ENCODE results near the gene ARAP3. TPM values are rescaled to one million over a fixed set of nuclear protein-coding genes. Genes with fewer than 3 reads are reported as not detected.

The ARAP3 gene
- total and polyA plus RNA-seq, 9 of the 15 experiments (the other 6 are each of a cell fraction or from before 2014, with no cell fraction given) = 0.83 to 25.7 (median 6.4) TPM

DNA sequence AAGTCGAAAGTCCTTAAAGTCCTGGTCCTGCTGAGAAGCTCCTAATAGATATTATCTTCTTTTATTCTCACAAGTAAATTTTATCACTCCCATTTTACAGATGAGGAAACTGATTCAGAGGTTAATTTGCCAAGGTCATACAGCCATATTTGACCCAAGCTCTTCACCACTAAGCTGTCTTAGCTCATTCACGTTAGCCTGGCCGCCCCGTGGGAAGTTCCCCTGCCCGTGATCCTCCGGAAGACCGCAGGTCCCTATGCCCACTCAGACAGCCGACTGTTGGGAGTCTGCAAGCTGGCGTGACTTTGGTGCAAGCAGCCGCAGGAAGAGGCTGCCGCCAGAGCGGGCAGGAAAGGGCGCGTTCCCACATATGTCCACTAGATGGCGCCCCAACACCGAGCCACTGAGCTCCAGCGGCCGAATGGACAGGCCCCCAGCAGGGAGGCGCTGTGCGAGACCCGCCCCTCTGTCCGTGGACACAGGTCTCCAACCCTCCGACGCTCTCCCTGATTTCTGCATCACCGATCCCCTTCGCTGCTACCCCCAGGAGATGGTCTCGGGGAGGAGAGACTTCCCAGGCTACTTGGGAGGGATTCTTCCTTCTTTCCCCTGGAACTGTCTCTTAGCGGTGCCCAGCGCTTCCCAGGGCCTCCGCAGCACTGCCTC lies 10.0 kb upstream of the ARAP3 start (continued):
- TF ChIP-seq ZNF740 (CRISPR knock-in tag; IDR thresholded peaks at IDR 0.05) (peak; percentile 62; the same call in 1 of the 2 replicates), ZNF740 (tag; IDR thresholded peaks at IDR 0.05) (no peak), ZNF121 (CRISPR knock-in tag; conservative IDR thresholded peaks at IDR 0.05) (no peak), YBX1 (IDR thresholded peaks at IDR 0.05) (no peak), ARID4B (CRISPR knock-in tag; IDR thresholded peaks at IDR 0.05) (0 out of 2 replicates have a peak, but pooled peaks have one; percentile 45), SUPT5H (IDR thresholded peaks at IDR 0.05) (no peak), GATA2 (CRISPR knock-in tag; IDR thresholded peaks at IDR 0.05) (no peak), ADNP (tag; IDR thresholded peaks at IDR 0.05) (peak; percentile 100), E2F3 (CRISPR knock-in tag; IDR thresholded peaks at IDR 0.05) (no peak), U2AF2 (optimal IDR thresholded peaks at IDR 0.05; ENCODE audit: low read depth, low read length) (no peak), SMAD1 (IDR thresholded peaks at IDR 0.05; ENCODE audit: low read depth, low read length, partially characterized antibody) (no peak), BRF1 (IDR thresholded peaks at IDR 0.05; ENCODE audit: borderline replicate concordance, extremely low read depth, insufficient read length) (no peak), NFIX (CRISPR knock-in tag; IDR thresholded peaks at IDR 0.05; ENCODE audit: low read depth) (no peak)
- TF ChIP-seq, protein P1, sequence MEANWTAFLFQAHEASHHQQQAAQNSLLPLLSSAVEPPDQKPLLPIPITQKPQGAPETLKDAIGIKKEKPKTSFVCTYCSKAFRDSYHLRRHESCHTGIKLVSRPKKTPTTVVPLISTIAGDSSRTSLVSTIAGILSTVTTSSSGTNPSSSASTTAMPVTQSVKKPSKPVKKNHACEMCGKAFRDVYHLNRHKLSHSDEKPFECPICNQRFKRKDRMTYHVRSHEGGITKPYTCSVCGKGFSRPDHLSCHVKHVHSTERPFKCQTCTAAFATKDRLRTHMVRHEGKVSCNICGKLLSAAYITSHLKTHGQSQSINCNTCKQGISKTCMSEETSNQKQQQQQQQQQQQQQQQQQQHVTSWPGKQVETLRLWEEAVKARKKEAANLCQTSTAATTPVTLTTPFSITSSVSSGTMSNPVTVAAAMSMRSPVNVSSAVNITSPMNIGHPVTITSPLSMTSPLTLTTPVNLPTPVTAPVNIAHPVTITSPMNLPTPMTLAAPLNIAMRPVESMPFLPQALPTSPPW (CRISPR knock-in tag; IDR thresholded peaks at IDR 0.05) = peak; percentile 49; the same call in 1 of the 2 replicates
- TF ChIP-seq, protein P2, sequence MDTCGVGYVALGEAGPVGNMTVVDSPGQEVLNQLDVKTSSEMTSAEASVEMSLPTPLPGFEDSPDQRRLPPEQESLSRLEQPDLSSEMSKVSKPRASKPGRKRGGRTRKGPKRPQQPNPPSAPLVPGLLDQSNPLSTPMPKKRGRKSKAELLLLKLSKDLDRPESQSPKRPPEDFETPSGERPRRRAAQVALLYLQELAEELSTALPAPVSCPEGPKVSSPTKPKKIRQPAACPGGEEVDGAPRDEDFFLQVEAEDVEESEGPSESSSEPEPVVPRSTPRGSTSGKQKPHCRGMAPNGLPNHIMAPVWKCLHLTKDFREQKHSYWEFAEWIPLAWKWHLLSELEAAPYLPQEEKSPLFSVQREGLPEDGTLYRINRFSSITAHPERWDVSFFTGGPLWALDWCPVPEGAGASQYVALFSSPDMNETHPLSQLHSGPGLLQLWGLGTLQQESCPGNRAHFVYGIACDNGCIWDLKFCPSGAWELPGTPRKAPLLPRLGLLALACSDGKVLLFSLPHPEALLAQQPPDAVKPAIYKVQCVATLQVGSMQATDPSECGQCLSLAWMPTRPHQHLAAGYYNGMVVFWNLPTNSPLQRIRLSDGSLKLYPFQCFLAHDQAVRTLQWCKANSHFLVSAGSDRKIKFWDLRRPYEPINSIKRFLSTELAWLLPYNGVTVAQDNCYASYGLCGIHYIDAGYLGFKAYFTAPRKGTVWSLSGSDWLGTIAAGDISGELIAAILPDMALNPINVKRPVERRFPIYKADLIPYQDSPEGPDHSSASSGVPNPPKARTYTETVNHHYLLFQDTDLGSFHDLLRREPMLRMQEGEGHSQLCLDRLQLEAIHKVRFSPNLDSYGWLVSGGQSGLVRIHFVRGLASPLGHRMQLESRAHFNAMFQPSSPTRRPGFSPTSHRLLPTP (IDR thresholded peaks at IDR 0.05; ENCODE audit: borderline replicate concordance, extremely low read depth, insufficient read length) = no peak
- TF ChIP-seq, protein P3, sequence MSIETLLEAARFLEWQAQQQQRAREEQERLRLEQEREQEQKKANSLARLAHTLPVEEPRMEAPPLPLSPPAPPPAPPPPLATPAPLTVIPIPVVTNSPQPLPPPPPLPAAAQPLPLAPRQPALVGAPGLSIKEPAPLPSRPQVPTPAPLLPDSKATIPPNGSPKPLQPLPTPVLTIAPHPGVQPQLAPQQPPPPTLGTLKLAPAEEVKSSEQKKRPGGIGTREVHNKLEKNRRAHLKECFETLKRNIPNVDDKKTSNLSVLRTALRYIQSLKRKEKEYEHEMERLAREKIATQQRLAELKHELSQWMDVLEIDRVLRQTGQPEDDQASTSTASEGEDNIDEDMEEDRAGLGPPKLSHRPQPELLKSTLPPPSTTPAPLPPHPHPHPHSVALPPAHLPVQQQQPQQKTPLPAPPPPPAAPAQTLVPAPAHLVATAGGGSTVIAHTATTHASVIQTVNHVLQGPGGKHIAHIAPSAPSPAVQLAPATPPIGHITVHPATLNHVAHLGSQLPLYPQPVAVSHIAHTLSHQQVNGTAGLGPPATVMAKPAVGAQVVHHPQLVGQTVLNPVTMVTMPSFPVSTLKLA (conservative IDR thresholded peaks at IDR 0.05) = peak in 1 of 2 experiments; percentile 19; a peak in 1 of 4 replicates

Data from K562 (cell line).